ENCODE results near the gene LACRT.

DNA sequence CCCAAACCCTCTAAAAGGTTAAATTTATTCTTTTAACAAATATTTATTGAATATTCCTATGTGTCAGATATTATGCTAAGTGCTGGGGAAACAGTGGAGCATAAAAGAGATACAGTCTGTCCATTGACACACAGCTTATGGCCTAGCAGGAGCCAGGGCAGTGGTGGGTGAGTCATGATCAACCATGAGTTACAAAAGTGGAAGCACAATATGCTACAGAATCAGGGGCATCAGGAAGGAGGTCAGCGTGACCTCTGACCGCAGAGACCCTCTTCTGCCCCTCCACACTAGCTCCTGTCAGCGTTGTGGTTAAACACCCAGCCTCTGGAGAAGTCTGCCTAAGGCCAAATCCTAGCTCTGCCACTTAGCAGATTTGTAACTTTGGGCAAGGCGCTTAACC is 41.6 kb downstream of the LACRT start:
- TF ChIP-seq CTCF (conservative IDR thresholded peaks at IDR 0.05) (no peak), ZFX (IDR thresholded peaks at IDR 0.05) (no peak)

Data from C4-2B (cell line).